Liver (tissue), 9 donors: ENCODE data around the gene SUCLA2. TPM values are rescaled to one million over a fixed set of nuclear protein-coding genes. Genes with fewer than 3 reads are reported as not detected.

Source experiments
- DNase-seq: peaks from one replicate; pipeline ENCODE4 v3.0.0-alpha.2; 2017; ENCODE audit warnings: low spot score
- H3K27ac ChIP-seq, 2 donors: one replicate each; pipeline ENCODE4 v1.7.0; 2013; ENCODE audit warnings: inconsistent platforms in 2 of 2, low read length in 2 of 2, control low read depth in 1 of 2, low read depth in 1 of 2, mild to moderate bottlenecking in 1 of 2
- H3K27me3 ChIP-seq, 4 donors: one replicate each; pipeline versions ENCODE4 v1.6.1 to v1.7.0; 2013; ENCODE audit warnings: low read length in 3 of 4, inconsistent platforms in 1 of 4, mild to moderate bottlenecking in 1 of 4, moderate library complexity in 1 of 4; ENCODE audit not compliant: control insufficient read depth in 4 of 4, insufficient read depth in 4 of 4
- H3K36me3 ChIP-seq, 4 donors: one replicate each; pipeline versions ENCODE4 v1.6.1 to v1.7.0; 2013; ENCODE audit warnings: low read length in 3 of 4, mild to moderate bottlenecking in 3 of 4, low read depth in 1 of 4, moderate library complexity in 1 of 4; ENCODE audit not compliant: control insufficient read depth in 4 of 4, insufficient read depth in 3 of 4
- H3K4me1 ChIP-seq, 4 donors: one replicate each; pipeline versions ENCODE4 v1.6.1 to v1.7.0; 2013; ENCODE audit warnings: low read length in 3 of 4, mild to moderate bottlenecking in 3 of 4, moderate library complexity in 1 of 4; ENCODE audit not compliant: control insufficient read depth in 4 of 4, insufficient read depth in 4 of 4
- H3K4me3 ChIP-seq, 3 donors: one replicate each; pipeline versions ENCODE4 v1.6.1 to v1.7.0; 2013; ENCODE audit warnings: low read length in 3 of 3, control low read depth in 1 of 3, low read depth in 1 of 3, mild to moderate bottlenecking in 1 of 3
- H3K9ac ChIP-seq, 2 donors: one replicate each; pipeline ENCODE4 v1.7.0; 2013; ENCODE audit warnings: low read length in 2 of 2, mild to moderate bottlenecking in 2 of 2, moderate library complexity in 2 of 2, control low read depth in 1 of 2, low read depth in 1 of 2
- H3K9me3 ChIP-seq, 4 donors: one replicate each; pipeline versions ENCODE4 v1.6.1 to v1.7.0; 2013; ENCODE audit warnings: low read length in 3 of 4; ENCODE audit not compliant: control insufficient read depth in 4 of 4
- ATF3 ChIP-seq: IDR thresholded peaks from 2 replicates; pipeline ENCODE4 v1.6.1; 2016; ENCODE audit warnings: antibody characterized with exemption
- CTCF ChIP-seq: fragments of 150-350 bp; IDR thresholded peaks from 2 replicates; pipeline ENCODE4 v1.5.1; 2017; ENCODE audit warnings: improper control_type of control experiment, low read depth, low read length; ENCODE audit not compliant: missing input control
- FOXA1 ChIP-seq: IDR thresholded peaks from 2 replicates; pipeline ENCODE4 v1.6.1; 2016; ENCODE audit warnings: antibody characterized with exemption
- GABPA ChIP-seq, 2 donors: IDR thresholded peaks in 1 of 2; conservative IDR thresholded peaks in 1 of 2; 2 replicates each; pipeline ENCODE4 v1.6.1; 2016; ENCODE audit warnings: antibody characterized with exemption in 2 of 2, mild to moderate bottlenecking in 1 of 2, moderate library complexity in 1 of 2
- HNF4A ChIP-seq, 2 donors: conservative IDR thresholded peaks; 2 replicates each; pipeline ENCODE4 v1.6.1; 2016; ENCODE audit warnings: antibody characterized with exemption in 2 of 2, mild to moderate bottlenecking in 2 of 2
- HNF4G ChIP-seq: IDR thresholded peaks from 2 replicates; pipeline ENCODE4 v1.6.1; 2016; ENCODE audit warnings: antibody characterized with exemption
- JUND ChIP-seq, 2 donors: IDR thresholded peaks; 2 replicates each; pipeline ENCODE4 v1.6.1; 2016; ENCODE audit warnings: antibody characterized with exemption in 2 of 2
- MAX ChIP-seq: IDR thresholded peaks from 2 replicates; pipeline ENCODE4 v1.6.1; 2016; ENCODE audit warnings: antibody characterized with exemption
- NR2F2 ChIP-seq: IDR thresholded peaks from 2 replicates; pipeline ENCODE4 v1.6.1; 2016; ENCODE audit warnings: antibody characterized with exemption
- REST ChIP-seq: IDR thresholded peaks from 2 replicates; pipeline ENCODE4 v1.6.1; 2016; ENCODE audit warnings: antibody characterized with exemption, mild to moderate bottlenecking
- RXRA ChIP-seq, 2 donors: IDR thresholded peaks; 2 replicates each; pipeline ENCODE4 v1.6.1; 2017 to 2018; ENCODE audit warnings: antibody characterized with exemption in 2 of 2, mild to moderate bottlenecking in 1 of 2
- SP1 ChIP-seq: IDR thresholded peaks from 2 replicates; pipeline ENCODE4 v1.6.1; 2018; ENCODE audit warnings: antibody characterized with exemption, mild to moderate bottlenecking
- TAF1 ChIP-seq: conservative IDR thresholded peaks from 2 replicates; pipeline ENCODE4 v1.6.1; 2016; ENCODE audit warnings: antibody characterized with exemption, mild to moderate bottlenecking
- YY1 ChIP-seq: IDR thresholded peaks from 2 replicates; pipeline ENCODE4 v1.6.1; 2016; ENCODE audit warnings: antibody characterized with exemption, mild to moderate bottlenecking
- ZBTB33 ChIP-seq: IDR thresholded peaks from 2 replicates; pipeline ENCODE4 v1.6.1; 2016; ENCODE audit warnings: antibody characterized with exemption
- WGBS: extraction: QIAGEN DNeasy Blood & Tissue Kit; methylation state at CpG from one replicate; pipeline ENCODE4 v1.1.7; 2013; 5-methylcytosine and 5-hydroxymethylcytosine counted together
- polyA plus RNA-seq, 2 donors: library from polyadenylated mRNA; stranded (reverse) in 1 of 2; unstranded in 1 of 2; fragments of 200-250 nt in 1 of 2; fragments of >200 nt in 1 of 2; fragmentation: Nextera tagmentation in 1 of 2; extraction: Ambion mirVana in 1 of 2; gene quantifications; one replicate each; pipeline versions ENCODE4 v1.2.1 to v1.2.3, GENCODE V29; 2013 to 2015
- total RNA-seq, 2 donors: library from RNA; depleted of rRNA; stranded (reverse); fragments of >200 nt; gene quantifications; one replicate each; pipeline ENCODE4 v1.2.3, GENCODE V29; 2014
- donor health status: healthy.
- donor health status: healthy.
- donor health status: healthy.
- donor health status: healthy.
- donor health status: healthy.

SUCLA2 gene
- total and polyA plus RNA-seq, 4 donors, result 22.0 to 27.1 (median 26.0) TPM

- 96% methylated on average over 1 of the region's 1 CpG for WGBS
- no peaks in the 10 kb centered on the region for H3K27me3 ChIP-seq
- no peak overlapping the region for H3K27ac ChIP-seq
- H3K9me3 ChIP-seq, result no peaks in the 10 kb centered on the region
- no peaks in the 10 kb centered on the region for H3K36me3 ChIP-seq
- H3K4me3 ChIP-seq, result no peak overlapping the region
- no peak for DNase-seq
- TF ChIP-seq JUND (IDR thresholded peaks at IDR 0.05) (no peak), GABPA (IDR thresholded peaks at IDR 0.05 in 1 of 2, conservative IDR thresholded peaks at IDR 0.05 in 1 of 2) (no peak), ZBTB33 (no peak), RXRA (IDR thresholded peaks at IDR 0.05) (no peak), REST (no peak), TAF1 (no peak), HNF4G (no peak), NR2F2 (no peak), HNF4A (conservative IDR thresholded peaks at IDR 0.05) (no peak), CTCF (no peak), SP1 (no peak), FOXA1 (no peak), YY1 (no peak)
- no peak overlapping the region for H3K9ac ChIP-seq
- no peaks in the 10 kb centered on the region for H3K4me1 ChIP-seq
Observed at GRCh38 chr13:48019796-48020195, 18.7 kb upstream of the SUCLA2 start.

GRCh38 chr13:48018637-48019036, 17.6 kb upstream of the SUCLA2 start:
- Histone ChIP-seq H3K27me3 (no peaks in the 10 kb centered on the region), H3K36me3 (no peaks in the 10 kb centered on the region), H3K27ac (no peak overlapping the region), H3K9ac (no peak overlapping the region), H3K9me3 (no peaks in the 10 kb centered on the region), H3K4me1 (no peaks in the 10 kb centered on the region), H3K4me3 (no peak overlapping the region)
- no peak for DNase-seq
- 95% methylated on average over 2 of the region's 2 CpGs for WGBS
- TF ChIP-seq ATF3 (no peak), MAX (no peak), JUND (IDR thresholded peaks at IDR 0.05) (no peak), HNF4G (no peak), CTCF (no peak), NR2F2 (no peak)
